ENCODE data around the gene GLTPD2.
A peak's percentile ranks its signal among the peaks of the same experiment; 100 is the strongest.

GLTPD2 gene

DNA sequence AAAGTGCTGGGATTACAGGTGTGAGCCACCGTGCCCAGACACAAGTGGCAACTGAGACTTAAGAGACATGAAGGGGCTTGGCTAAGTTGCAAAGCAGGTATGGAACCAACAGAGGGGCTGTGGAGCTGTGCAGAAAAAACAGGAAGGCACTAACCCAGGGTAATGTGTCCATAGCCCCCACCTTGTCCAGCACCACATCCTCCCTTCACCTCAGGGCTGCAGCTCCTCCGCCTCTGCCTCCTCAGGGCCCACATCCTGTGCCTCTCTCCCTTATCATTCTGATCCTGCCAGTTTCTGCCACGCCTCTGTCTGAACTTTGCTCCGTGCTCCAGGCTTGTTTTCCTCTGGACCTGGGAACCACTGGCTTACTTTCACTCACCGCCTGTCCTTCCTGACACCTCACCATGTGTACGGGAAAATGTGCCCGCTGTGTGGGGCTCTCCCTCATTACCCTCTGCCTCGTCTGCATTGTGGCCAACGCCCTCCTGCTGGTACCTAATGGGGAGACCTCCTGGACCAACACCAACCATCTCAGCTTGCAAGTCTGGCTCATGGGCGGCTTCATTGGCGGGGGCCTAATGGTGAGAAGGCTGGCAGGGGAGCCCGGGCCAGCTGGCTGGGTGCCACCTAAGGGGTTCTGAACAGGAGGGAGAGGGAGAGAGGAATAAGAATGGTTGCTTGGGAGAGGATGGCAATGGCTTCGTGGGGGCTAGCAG lies 17.1 kb upstream of the GLTPD2 start, which contains the start of gene TM4SF5:
Gene TM4SF5 (plus strand): TSS at position 368 of the 716 bp plus-strand sequence. CDS start 37 bp downstream, at position 405.
- DNase-seq (ENCODE audit: low read depth), result no peak

DNA sequence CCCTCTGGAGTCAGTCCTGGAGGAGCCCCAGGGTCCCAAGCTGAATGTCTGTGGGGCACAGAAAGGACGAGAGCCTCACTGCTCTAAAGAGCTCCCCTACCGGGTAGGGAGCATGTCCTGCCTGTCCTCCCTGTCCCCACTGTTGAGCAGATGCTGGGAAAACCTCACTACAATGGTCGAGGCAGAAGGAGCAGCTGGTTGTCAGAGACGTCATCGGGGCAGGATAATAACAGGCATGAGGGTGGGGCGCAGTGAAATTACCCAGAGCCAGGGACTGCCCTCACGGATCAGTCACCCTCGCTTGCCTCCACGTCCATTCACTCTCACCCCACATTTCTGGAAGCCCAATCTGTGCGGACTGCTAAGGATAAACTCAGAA lies 16.5 kb upstream of the GLTPD2 start:
- DNase-seq (ENCODE audit: low read depth), result no peak

DNA sequence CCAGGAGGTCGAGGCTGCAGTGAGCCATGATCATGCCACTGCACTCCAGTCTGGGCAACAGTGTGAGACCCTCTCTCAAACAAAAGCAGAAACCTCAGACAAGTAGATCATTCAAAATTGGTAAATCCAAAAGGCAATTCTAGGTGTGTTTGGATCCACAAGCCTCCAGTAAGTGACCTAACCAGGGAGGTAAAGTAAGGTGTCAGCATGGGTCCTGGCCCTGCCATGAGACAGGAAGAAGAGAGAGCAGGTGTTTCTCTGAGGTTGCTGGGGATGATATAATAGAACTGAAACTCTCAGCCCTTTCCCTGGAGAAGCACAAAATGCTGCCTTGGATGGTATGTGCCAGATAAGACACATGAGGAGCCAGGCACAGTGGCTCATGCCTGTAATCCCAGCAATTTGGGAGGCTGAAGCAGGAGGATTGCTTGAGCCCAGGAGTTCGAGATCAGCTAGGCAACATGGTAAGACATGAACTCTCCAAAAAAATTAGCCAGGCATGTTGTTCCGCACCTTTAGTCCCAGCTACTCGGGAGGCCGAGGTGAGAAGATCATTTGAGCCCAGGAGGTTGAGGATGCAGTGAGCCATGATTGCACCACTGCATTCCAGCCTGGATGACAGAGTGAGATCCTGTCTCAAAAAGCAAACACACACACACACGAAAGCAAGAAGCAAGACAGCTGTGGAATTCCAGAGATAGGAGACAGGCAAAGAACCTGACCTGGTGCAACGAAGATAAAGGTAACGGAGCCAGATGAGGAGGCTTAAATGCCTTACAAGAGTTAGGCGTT lies 10.6 kb upstream of the GLTPD2 start:
- no peak for DNase-seq (ENCODE audit: low read depth)

DNA sequence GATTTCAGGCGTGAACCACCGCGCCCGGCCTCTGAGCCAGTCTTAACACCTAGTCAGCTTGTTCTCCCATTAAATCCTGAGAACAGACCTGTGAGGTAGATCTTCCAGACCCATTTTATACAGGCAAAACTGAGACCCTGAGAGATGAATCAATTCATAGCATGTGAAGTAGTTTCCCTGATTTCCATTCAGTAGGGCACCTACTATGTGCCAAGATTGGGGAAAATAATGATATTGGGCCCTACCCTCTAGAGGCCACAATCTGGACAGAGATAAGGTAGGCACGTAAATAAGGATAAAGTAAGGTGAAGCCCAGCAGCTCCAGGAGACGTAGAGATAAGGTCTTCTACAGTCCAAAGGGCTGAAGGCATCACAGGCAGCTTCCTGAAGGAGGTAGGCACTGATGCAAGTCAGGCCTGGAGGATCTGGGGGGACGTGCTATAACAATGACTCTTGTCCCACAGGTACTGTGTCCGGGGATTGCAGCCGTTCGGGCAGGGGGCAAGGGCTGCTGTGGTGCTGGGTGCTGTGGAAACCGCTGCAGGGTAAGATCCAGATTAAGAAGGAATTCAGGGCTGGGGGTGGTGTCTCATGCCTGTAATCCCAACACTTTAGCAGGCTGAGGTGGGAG lies 8.3 kb upstream of the GLTPD2 start:
- DNase-seq (ENCODE audit: low read depth), result no peak

DNA sequence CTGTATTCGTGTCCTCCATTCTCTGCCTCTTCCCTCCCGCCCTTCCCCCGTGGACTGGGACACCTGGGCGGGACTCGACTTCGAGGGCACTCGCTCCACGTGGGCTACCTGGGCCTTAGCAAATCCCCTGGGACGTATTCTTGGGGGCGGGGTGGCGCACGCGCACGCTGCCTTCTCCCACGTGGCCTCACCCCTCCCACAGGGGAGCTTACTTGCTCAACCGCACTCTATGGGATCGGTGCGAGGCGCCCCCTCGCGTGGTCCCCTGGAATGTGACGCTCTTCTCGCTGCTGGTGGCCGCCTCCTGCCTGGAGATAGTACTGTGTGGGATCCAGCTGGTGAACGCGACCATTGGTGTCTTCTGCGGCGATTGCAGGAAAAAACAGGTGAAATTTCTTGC lies 6.1 kb upstream of the GLTPD2 start:
- DNase-seq (ENCODE audit: low read depth), result no peak

DNA sequence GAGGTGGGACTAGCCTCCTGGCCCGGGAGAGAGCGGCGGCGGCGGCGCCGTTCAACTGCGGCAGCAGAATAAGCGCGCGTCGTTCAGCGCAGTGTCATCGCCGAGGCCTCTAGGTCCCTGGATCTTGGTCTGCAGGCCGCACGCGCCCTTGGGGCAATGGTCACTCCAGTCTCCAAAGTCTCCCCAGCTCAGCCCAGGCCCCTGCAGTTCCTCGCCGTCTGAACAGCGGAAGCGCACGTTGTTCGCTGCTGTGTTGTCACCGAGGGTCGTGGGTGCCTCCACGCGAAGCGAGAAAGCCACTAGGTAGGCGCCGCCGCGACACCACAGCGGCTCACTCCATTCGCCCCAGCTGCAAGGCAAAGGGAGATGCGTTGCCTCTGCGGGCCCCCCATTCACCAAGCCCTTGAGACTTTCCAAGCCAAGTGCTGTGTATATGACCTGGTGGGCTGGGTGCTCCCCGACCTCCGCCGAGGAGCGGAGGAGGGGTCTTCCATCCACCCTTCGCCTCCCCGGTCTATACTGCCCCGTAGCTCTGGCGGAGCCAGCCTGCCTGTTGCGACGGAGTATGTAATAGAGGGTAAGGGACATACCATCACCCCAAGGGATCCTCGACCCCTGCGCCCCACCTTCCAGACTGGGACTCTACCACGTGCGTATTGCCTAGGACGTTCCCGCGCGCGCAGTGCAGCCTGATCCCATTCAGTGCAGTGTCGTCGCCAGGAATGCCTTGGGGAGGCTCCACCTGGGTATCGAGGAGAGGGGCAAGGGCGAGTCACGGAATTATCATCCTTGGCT lies 3.3 kb upstream of the GLTPD2 start:
- no peak for DNase-seq (ENCODE audit: low read depth)

DNA sequence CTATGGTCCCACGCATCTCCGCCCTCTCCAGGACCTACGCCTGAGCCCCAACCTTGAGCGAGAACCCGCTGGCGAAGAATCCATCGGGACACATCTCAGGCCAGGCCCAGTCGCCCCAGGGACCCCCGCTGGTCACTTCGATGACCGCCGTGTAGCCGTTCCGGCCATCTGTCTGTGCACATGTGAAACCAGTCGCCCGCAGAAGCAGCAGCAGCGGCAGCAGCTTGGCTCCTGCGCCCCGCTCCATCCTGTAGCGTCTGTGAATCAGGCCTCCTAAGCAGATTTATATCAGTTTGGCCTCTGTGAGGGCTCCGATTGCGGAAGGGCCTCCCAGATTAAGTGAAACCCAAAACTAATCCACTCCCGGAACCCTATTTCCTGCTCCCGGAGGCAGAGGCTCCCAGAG lies 2.7 kb upstream of the GLTPD2 start, which contains the start of gene VMO1:
Gene VMO1 (minus strand): TSS at position 259 of the 406 bp plus-strand sequence. CDS start 12 bp downstream, at position 247.
- no peak for DNase-seq (ENCODE audit: low read depth)

DNA sequence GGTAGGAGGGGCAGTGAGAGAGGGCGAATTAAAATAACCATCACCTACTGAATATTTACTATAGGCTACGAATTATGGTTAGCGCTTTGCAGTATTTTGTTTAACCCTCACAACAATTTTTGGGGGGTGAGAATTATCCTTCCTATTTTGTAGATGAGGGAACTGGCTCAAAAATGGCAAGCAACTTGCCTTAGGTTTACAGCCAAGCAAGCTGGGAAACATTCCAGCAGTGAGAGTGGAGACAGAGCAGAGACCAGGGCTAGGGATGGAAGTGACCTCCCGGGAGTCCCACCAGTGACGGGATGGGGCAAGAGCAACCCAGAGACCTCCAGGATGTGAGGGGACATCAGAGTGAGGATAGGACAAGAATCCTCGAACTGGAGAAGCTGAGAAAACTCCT lies 2.2 kb upstream of the GLTPD2 start:
- no peak for DNase-seq (ENCODE audit: low read depth)

DNA sequence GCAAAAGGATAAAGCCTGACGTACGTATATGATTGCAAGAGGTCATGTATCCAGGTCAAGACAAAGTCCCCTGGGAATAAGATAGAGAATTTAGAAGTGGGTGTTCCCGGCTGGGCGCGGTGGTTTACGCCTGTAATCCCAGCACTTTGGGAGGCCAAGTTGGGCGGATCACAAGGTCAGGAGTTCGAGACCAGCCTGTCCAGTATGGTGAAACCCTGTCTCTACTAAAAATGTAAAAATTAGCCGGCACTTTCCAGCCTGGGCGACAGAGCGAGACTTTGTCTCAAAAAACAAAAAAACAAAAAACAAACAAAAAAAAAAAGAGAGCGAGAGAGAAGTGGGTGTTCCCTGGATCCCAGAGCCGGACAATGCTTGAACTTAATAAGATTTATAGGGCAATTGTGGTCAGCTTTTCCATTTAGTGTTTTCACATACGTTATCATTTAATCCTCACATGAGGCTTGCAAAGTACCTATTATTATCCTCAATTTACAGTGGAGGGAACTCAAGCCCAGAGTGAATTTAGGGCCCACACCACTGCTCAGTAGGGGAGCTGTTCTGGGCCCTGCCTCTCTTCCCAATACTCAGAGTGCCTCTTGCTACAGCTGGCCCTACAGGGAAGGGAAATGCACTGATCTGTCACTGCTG lies 481 bp upstream of the GLTPD2 start:
- no peak for DNase-seq (ENCODE audit: low read depth)

DNA sequence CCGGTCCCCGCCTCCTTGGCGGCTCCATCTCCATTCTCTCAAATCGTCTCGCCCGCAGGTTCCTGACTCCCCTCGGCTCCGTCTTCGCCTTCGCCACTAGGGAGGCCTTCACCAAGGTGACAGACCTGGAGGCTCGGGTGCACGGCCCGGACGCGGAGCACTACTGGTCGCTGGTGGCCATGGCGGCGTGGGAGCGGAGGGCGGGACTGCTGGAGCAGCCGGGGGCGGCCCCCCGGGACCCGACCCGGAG lies 862 bp downstream of the GLTPD2 start:
- no peak for DNase-seq (ENCODE audit: low read depth)

DNA sequence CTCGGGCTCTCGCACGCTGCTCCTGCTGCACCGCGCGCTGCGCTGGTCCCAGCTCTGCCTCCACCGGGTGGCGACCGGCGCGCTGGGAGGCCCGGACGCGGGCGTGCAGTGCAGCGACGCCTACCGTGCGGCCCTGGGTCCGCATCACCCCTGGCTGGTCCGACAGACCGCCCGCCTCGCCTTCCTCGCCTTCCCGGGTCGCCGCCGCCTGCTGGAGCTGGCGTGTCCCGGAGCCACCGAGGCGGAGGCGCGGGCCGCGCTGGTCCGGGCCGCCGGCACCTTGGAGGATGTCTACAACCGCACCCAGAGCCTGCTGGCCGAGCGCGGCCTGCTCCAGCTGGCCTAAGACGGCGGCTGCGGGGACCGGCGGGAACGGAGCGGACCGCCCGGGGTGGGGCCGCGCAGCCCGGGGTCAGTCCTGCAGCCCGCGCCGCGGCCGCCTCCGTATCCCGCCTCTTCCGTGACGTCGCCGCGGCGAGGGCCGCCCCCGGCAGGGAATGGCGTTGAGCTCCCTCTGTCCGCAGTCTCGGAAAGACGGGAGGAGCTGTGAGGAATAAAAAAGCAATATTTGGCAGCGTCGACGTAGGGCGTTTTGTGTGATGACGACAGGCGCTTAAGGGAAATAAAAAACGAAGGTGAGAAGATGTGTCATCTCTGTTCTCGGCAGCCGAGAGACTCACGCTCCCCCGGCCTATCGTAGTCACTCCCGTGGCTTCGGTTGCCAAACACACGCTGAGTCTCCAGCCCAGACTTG lies 1.4 kb downstream of the GLTPD2 start:
- DNase-seq (ENCODE audit: low read depth), result peak; percentile 46

DNA sequence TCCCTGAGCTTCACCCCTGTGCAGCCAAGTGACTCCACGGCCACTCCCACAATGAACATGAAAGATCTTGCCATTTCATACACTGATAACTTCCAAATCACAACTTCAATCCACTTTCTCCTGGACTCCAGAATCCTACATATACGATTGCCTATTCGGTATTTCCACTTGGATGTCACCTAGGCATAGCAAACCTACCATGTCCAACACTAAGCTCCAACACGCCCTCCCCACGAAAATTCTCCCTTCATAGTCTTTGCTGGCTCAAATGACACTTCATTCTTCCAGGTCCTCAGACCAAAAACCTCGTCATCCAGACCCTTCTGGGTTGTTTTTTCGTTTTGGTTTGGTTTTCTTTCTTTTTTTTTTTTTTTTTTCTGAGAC lies 1.9 kb downstream of the GLTPD2 start:
- DNase-seq (ENCODE audit: low read depth), result no peak

DNA sequence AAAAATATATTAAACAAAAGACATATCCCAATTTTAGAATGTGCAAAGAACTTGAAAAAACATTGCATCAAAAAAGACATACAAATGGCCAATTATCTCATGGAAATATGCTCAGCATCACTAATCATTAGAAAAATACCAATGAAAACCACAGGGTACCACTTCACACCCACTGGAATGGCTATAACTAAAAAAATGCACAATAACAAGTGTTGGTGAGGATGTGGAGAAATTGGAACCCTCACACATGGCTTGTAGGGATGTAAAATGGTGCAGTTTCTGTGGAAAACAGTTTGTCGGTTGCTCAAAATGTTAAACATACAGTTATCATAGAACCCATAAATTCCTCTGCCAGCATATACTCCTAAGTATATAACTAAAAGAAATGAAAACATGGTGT lies 6.4 kb downstream of the GLTPD2 start:
- DNase-seq (ENCODE audit: low read depth), result no peak

DNA sequence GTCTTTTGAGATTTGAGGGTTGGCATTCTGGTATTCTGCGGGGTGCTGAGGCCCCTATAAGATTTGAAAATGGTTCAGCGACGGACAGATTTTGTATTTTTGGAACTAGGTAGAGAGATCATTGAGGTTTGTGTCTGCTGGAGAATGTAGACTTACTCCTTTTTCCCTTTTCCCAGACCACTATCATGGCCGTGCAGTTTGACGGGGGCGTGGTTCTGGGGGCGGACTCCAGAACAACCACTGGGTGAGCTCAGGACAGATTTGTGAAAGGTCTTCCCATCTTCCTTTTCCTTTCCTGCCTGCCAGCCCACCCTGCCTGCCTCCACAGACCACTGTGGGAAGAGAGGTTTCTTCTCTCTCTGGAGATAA lies 7.8 kb downstream of the GLTPD2 start:
- no peak for DNase-seq (ENCODE audit: low read depth)

DNA sequence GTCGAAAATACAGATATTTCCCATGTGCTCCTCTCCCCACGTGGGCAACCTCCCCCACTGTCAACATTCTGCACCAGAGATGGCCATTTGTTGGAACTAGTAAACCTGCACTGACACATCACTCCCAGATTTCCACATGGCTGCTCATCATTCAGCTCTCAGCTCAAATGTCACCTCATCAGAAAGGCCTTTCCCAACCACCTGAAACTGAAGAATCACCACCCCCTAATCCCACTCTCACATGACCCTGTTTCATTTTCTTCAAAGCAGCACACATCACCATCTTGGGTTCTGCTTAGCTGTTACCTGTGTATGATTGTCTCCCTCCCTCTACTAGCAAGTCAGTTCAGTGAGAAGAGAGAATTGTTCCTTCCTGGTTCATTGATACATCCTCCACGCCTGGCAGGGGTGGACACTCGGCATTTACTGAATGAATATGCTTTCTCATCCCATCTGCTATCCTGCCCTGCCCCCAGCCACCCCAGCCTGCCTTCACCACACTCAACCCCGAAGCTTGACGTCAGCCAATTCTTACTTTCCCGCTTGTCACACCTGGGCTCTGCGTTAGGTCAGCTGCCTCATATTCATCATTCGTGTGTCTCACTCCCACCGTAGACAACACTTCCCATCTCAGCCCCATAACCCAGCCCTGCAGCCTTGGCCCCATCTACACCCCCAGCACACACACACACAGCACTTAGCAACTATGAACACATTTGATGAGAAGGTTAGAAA lies 11.9 kb downstream of the GLTPD2 start:
- DNase-seq (ENCODE audit: low read depth), result no peak

DNA sequence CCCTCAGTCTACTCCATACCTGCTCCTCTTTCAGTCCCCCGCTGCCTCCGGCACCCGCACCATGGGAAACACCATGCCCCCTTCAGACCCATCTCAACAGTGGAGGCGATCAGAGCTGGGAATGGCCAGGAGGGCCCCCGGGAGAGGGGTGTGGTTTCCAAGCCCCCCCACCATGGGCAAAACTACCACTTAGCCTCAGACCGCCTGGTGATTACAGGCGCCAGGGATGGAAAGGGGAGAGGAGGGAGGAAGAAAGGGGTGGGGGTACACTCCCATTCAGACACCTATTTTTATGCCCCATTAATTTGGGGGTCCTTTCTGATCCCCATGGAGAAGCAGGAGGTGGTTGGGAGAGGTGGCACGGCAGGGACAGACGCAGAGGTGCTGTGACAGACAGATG lies 13.5 kb downstream of the GLTPD2 start, which contains the start of gene C17orf114:
Gene C17orf114 (minus strand): TSS at position 101 of the 400 bp plus-strand sequence.
- no peak for DNase-seq (ENCODE audit: low read depth)

DNA sequence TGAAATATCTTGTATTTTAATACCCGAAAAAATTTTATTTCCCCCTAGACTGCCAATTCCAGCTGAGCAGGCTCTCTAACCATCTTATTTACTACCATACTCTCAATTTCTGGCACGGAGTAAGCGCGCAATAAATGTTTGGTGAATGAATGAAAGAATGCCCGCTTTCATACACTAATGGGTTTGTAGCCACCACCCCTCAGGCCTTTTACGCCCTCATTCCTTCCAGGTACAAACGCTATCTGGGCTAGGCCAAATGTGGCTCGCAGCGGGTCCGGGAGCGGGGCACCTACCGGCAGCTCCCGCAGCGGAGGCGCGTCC lies 17.7 kb downstream of the GLTPD2 start:
- DNase-seq (ENCODE audit: low read depth), result no peak

DNA sequence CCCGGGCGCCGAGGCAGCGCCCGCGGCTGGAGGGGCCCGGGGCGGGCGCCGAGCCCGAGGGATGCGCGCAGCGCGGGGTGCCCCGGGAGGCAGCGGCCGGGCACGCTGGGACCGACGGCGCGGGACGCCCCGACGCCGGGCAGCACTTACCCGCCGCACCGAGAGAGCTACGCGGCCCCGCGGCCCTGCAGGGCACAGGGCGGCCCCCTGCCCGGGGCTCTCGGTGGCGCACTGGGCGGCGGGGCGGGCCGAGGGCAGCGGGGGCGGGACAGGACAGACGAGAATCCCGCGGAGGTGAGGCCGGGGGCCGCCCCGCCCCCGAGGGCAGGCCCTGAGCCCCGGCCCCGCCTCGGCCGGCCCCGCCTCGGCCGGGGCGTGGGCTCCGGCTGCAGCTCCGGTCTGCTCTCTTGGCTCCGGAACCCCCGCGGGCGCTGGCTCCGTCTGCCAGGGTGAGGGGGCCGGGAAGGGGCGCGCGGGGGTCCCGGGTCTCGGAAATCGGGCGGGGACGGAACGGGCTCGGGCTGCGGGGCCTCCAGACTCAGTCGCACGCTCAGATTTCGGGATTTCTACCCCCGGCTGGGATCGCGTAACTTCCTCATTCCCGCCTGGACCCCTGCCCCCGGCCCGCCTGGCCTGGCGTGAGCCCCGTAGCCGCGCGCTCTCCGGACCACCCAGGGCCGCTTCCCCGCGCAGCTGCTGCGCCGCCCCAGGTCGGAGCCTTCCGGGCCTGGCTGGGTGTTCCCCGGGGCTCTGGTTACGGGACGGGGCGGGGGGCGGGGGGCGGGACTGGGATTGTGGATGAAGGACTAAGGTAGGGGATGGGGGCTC lies 18.2 kb downstream of the GLTPD2 start, which contains the start of gene PLD2:
Gene PLD2 (plus strand): TSS at position 376 of the 828 bp plus-strand sequence. CDS start 621 bp downstream, outside the sequence.
- peak; percentile 67 for DNase-seq (ENCODE audit: low read depth)

DNA sequence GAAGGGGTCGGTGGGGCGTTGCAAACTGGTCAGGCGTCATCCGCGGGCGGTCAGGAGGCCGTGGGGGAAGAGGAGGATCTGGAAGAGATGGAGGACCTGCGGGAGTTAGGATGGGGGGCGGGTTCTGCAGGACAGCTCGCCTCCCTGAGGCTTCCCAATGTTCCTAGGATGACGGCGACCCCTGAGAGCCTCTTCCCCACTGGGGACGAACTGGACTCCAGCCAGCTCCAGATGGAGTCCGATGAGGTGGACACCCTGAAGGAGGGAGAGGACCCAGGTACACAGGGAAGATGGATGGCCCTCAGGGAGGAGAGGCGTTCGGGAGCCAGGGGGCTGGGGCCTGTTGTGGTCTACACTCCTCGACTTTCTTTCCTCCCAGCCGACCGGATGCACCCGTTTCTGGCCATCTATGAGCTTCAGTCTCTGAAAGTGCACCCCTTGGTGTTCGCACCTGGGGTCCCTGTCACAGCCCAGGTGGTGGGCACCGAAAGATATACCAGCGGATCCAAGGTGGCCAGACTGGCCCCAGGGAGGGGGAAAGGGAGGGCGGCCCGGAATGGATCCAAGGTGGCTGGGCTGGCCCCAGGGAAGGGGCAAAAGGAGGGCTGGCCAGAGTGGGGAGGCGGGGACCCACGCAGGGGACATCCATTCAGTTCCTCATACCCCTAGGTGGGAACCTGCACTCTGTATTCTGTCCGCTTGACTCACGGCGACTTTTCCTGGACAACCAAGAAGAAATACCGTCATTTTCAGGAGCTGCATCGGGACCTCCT lies 19.0 kb downstream of the GLTPD2 start:
- no peak for DNase-seq (ENCODE audit: low read depth)
